Measurements from ENCODE around the gene SIRT7.

Gene SIRT7, protein sequence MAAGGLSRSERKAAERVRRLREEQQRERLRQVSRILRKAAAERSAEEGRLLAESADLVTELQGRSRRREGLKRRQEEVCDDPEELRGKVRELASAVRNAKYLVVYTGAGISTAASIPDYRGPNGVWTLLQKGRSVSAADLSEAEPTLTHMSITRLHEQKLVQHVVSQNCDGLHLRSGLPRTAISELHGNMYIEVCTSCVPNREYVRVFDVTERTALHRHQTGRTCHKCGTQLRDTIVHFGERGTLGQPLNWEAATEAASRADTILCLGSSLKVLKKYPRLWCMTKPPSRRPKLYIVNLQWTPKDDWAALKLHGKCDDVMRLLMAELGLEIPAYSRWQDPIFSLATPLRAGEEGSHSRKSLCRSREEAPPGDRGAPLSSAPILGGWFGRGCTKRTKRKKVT

GRCh38 chr17:81917565-81918332 is at the start of gene SIRT7:
SIRT7 (minus strand) TSS chr17:81918176; CDS start chr17:81918131, 45 bp downstream.
- DNase-seq: peak; percentile 72

DNA sequence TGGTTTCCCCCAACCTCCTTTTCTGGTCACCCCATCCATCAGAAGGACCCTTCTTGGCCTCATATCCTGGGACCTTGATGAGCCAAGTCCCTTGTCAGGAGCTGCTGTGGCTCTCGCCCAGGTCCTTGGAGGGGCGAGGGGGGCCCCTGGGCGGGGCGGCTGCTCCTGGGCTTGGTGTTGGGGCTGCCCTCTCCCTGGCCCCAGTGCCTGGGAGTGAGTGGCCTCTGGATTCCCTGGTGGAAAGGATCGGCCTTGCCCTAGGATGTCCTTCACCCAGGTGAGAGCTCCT is 49.2 kb upstream of the SIRT7 start:
- no peak for DNase-seq

- no peak for DNase-seq
These were observed 48.6 kb upstream of the SIRT7 start for GRCh38 chr17:81966343-81967243.

DNA sequence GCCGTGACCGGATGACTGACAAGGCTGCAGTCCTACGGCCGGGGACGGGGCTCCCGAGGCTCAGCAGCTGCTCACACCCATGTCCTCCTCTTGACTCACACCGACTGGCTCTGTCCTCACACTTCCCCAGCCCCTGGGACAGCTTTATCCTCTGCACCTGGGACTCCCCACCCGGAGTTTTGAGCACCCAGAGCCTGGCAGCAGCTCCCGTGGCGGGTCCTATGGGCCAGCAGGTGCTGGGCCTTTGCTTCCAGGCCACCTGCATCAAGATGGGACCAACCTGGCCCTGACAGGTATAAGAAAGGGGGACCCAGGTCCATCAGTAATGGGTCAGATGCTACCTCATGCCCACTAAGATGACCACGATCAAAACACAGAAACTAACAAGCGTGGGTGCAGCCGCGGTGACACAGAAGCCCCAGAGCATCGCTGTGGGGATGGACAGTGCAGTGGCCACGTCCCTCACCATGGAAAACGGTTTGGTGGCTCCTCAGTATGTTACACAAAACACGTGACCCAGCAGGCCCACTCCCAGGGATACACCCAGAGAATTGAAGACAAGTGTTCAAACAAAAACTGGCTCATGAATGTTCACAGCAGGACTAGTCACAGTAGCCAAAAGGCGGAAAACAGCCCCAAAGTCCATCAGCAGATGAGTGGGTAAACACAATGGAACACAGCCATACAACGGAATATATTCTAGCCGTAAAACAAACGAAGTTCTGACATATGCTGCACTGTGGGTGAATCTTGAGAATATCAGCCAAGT is 46.3 kb upstream of the SIRT7 start:
- no peak for DNase-seq

GRCh38 chr17:81962499-81963441 is 44.8 kb upstream of the SIRT7 start:
- DNase-seq: no peak

GRCh38 chr17:81961521-81962498 is 43.8 kb upstream of the SIRT7 start:
- DNase-seq: no peak

- no peak for DNase-seq
These were observed 43.1 kb upstream of the SIRT7 start, which contains the start of gene NOTUM for GRCh38 chr17:81961087-81961511. NOTUM (minus strand) TSS chr17:81961187; CDS start chr17:81960909, 278 bp downstream.

- no peak for DNase-seq
These were observed 42.4 kb upstream of the SIRT7 start for GRCh38 chr17:81960130-81960958.

- DNase-seq: peak; percentile 78
These were observed 41.6 kb upstream of the SIRT7 start for GRCh38 chr17:81959362-81960129.

DNA sequence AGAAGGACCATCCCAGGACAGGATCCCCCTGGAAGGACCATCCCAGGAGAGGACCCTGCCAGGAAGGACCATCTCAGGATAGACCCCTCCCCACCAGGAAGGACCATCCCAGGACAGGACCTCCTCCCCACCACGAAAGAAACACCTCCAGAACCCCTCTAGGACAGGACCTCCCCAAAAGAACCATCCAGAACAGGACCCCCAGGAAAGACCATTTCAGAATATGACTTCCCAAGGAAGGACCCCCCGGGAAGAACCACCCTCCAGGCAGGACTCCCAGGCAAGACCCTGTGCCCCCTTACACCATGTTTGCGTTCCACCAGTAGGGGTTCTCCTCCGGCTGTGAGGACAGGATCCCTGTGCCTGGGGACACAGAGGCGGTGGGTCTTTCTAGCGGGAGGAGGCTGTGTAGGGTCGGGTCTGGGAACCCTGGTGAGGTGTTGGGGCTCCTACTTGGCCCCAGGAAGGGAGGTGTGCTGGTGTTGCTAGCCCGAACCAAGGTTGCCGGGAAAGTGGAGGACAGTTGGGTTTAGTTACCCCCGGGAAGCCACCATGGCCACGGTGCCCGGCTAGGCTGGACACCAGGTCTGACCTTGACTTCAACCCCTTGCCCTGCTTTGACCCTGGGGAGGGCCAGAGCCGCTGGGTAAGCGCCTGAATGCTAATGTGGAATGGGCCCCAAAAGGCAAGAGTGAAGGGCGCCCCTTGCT is 40.8 kb upstream of the SIRT7 start:
- no peak for DNase-seq

GRCh38 chr17:81957691-81958432 is 39.9 kb upstream of the SIRT7 start:
- no peak for DNase-seq

DNA sequence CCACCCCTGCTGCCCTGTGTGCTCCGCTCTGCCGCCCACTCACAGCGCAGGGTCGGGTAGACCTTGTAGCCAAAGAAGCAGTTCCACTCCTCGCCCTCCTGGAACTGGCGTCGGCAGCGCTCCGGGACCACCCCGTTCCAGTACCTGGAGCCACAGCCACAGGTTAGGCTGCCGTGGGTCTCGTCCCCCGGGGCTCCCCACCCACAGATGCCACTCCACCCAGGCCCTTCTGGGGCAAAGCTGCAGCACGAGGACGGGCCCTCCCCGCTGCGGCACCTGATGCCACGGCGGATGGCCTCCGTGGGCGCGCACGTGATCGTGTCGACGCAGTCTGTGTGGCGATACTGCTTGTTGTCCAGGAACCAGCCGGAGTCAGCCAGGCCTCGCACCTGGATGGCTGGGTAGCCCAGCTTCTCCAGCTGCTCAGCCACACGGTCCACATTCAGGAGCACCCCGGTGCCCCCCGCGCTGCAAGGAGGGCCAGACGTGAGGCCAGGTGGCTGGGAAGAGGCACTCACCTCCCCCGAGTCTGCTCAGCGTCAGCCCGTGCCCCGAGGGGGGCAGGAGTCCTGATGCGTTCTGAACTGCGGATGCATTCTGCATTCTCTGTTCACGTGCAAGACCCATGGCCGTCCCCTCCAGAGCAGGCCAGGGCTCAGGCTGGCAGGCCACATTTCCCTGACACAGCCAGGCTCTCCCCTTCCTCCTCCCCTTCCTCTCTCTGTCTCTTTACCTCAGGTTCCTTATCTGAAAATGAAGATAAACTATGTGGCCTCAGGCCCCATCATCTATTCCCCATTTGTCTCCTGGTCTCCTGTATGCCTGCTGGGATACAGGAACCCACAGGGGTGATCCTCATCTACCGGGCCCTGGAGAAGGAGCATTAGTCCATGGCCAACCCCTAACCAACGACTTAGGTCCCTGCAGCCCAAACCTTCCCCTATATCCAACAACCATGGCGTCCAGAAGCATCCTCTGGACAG is 38.9 kb upstream of the SIRT7 start:
- no peak for DNase-seq

GRCh38 chr17:81955756-81956544 is 38.0 kb upstream of the SIRT7 start:
- DNase-seq: no peak

DNA sequence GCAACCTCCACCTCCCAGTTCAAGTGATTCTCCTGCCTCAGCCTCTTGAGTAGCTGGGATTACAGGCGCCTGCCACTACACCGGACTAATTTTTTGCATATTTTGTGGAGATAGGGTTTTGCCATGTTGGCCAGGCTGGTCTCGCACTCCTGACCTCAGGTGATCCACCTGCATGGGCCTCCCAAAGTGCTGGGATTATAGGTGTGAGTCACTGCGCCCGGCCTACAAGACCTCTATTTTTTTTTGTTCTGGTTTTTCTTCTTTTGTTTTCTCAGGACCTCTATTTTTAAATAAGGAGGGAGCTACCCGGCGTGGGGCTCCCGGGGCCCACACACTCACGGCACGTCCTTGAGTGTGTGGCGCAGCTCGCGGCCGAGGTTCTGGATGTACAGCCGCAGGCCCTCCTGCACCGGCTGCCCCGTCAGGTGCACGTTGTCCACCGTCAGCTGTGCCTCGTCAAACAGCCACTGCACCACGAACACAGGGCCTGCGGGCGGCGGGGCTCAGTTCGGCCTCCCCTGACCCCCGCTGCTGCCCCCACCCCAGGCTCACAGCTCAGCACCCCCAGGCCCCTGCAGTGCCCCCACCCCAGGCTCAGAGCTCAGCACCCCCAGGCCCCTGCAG is 37.2 kb upstream of the SIRT7 start:
- no peak for DNase-seq

Measured in activated T-cell treated with anti-CD3 and anti-CD28 coated beads for 4 hours (primary cell).